Neutrophil (primary cell): Measurements from ENCODE around the gene VTI1A.

Experiments used
- H3K27ac ChIP-seq: fragments of 200-600 bp; sonication (generic); 2 replicates; pipeline ENCODE4 v1.5.1; 2016; ENCODE audit warnings: mild to moderate bottlenecking, moderate library complexity
- H3K27me3 ChIP-seq: fragments of 200-600 bp; sonication (generic); 2 replicates; pipeline ENCODE4 v1.6.0; 2016; ENCODE audit warnings: mild to moderate bottlenecking
- H3K36me3 ChIP-seq: fragments of 200-600 bp; sonication (generic); 2 replicates; pipeline ENCODE4 v1.5.1; 2017
- H3K4me1 ChIP-seq, 2 experiments: fragments of 200-600 bp in 1 of 2; sonication (generic) in 1 of 2; 1 replicate in 1 of 2; 2 replicates in 1 of 2; pipeline versions ENCODE4 v1.5.1 to v1.6.1; 2013 to 2016; ENCODE audit warnings: low read depth in 1 of 2, low read length in 1 of 2, mild to moderate bottlenecking in 1 of 2, moderate library complexity in 1 of 2; ENCODE audit not compliant: control insufficient read depth in 1 of 2, insufficient read depth in 1 of 2
- H3K4me3 ChIP-seq, 2 experiments: fragments of 200-600 bp in 1 of 2; sonication (generic) in 1 of 2; 1 replicate in 1 of 2; 2 replicates in 1 of 2; pipeline ENCODE4 v1.5.1; 2013 to 2016; ENCODE audit warnings: low read depth in 1 of 2, low read length in 1 of 2, mild to moderate bottlenecking in 1 of 2, moderate library complexity in 1 of 2
- H3K9me3 ChIP-seq: fragments of 200-600 bp; sonication (generic); 2 replicates; pipeline ENCODE4 v1.5.1; 2016
- TF ChIP-seq, protein P1 (sequence below): fragments of 200-600 bp; sonication (generic); IDR thresholded peaks from 2 replicates; pipeline ENCODE4 v1.5.1; 2016; ENCODE audit warnings: antibody characterized with exemption

Gene VTI1A

DNA sequence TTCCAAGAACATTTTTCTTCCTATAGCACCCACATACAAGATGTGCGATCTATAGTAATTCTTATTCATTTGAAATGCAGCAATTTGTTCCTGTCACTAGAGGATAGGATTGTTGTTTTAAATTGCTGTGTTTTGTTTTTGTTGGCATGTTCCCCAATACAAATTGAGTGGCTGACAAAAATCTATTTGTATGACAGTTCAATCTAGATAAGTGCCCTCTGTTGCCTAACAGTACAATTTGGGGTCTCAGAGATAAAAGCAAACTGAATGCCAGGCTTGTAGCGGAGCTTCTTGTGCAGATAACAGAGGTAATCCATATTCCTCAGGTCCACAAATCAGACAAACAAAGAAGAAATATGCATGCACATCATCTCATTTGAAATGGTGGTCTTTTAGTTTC lies 68.8 kb downstream of the VTI1A start:
- H3K9me3 ChIP-seq: no peaks in the 10 kb centered on the region
- no peak overlapping the region for H3K4me3 ChIP-seq
- no peaks in the 10 kb centered on the region for H3K4me1 ChIP-seq
- TF ChIP-seq, protein P1, sequence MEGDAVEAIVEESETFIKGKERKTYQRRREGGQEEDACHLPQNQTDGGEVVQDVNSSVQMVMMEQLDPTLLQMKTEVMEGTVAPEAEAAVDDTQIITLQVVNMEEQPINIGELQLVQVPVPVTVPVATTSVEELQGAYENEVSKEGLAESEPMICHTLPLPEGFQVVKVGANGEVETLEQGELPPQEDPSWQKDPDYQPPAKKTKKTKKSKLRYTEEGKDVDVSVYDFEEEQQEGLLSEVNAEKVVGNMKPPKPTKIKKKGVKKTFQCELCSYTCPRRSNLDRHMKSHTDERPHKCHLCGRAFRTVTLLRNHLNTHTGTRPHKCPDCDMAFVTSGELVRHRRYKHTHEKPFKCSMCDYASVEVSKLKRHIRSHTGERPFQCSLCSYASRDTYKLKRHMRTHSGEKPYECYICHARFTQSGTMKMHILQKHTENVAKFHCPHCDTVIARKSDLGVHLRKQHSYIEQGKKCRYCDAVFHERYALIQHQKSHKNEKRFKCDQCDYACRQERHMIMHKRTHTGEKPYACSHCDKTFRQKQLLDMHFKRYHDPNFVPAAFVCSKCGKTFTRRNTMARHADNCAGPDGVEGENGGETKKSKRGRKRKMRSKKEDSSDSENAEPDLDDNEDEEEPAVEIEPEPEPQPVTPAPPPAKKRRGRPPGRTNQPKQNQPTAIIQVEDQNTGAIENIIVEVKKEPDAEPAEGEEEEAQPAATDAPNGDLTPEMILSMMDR: no peak
- no peak overlapping the region for H3K27ac ChIP-seq
- no peaks in the 10 kb centered on the region for H3K27me3 ChIP-seq
- H3K36me3 ChIP-seq: no peaks in the 10 kb centered on the region

DNA sequence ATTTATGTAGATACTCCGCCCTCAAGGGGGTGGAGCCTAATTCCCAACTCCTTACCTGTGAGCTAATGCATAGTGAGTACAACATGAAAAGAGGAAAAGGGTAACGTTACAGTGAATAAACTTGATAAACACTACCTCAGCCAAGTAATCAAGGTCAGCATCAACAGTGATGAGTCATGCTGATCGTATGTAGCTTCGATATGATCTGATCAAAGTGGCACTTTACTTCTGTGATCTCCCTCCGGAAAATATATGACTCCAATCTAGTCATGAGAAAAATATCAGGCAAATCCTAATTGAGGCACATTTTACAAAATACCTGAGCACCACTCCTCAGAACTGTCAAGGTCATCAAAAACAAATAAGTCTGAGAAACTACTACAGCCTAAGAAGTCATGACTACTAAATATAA lies 70.4 kb downstream of the VTI1A start:
- no peaks in the 10 kb centered on the region for H3K4me1 ChIP-seq
- no peaks in the 10 kb centered on the region for H3K27me3 ChIP-seq
- TF ChIP-seq, protein P1: no peak
- no peak overlapping the region for H3K4me3 ChIP-seq
- H3K36me3 ChIP-seq: no peaks in the 10 kb centered on the region
- no peak overlapping the region for H3K27ac ChIP-seq
- H3K9me3 ChIP-seq: no peaks in the 10 kb centered on the region

DNA sequence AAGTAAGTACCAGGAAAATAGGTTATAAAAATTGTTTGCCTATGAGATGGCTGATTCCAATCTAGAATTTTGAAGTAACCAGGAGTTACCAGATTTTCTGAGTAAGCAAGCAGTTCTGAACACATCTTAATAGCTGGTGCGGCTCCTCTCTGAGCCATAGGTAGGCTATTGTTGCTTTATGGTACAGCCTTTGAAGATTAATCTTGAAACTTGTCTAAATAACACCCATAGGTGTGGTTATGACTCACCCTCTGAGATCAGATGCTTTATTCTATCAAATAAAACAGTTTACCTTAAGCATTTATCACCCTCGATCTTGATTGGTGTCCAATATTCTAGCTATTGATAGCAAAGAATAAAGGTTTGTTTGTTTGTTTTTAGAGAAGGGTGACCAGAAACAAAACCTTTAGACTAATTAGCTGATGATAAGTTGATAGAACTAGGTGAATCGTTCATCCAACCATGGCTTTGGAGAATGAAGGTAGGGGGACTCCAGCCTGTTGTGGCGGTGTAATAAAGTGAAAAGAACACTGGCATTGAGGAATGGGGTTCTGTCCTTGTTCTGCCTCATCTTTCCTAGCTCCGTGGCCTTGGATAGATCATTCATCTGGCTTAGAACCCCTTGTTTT lies 72.2 kb downstream of the VTI1A start:
- Histone ChIP-seq H3K27ac (no peak overlapping the region), H3K27me3 (no peaks in the 10 kb centered on the region), H3K4me1 (no peaks in the 10 kb centered on the region), H3K9me3 (no peaks in the 10 kb centered on the region), H3K4me3 (no peak overlapping the region), H3K36me3 (no peaks in the 10 kb centered on the region)
- TF ChIP-seq, protein P1: no peak

DNA sequence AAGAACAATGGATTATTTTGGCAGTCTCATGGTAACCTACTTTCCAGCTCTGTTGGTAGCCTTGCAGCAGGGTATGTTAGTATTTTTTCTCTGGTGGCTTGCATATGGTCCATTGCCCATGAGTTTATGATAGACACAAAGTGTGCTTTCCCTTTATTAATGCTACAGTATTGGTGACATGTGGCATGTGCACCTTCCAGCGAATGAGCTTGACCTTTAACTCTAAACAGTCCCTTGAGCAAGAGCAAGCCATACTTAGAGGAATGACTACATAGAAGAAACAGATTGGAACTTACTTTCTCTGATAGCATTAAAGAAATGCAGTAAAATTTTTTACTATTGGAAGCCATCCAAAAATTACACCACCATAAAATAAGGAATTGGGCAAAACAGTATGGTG lies 73.9 kb downstream of the VTI1A start:
- no peak overlapping the region for H3K4me3 ChIP-seq
- no peaks in the 10 kb centered on the region for H3K9me3 ChIP-seq
- no peaks in the 10 kb centered on the region for H3K4me1 ChIP-seq
- TF ChIP-seq, protein P1: no peak
- no peaks in the 10 kb centered on the region for H3K27me3 ChIP-seq
- H3K27ac ChIP-seq: no peak overlapping the region
- H3K36me3 ChIP-seq: no peaks in the 10 kb centered on the region

DNA sequence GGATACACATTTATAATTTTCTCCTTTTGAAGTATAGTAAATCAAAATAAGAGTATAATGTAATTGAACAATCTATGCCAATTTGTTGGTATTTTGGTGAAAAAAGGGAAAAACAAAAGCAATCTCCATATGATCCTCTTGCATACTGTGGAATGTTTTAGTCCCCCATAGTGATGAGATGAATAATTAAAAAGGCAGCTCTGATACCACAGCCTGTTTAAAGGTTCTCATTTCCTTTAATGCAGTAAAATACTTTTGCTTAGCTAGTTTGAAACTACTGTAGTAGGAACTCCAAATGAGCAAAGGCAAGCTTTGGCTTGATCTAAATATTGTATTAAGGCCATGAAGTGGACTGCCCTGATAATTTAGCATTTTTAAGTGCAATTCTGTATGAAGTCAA lies 77.6 kb downstream of the VTI1A start:
- no peaks in the 10 kb centered on the region for H3K27me3 ChIP-seq

More for the DNA sequence above, 77.6 kb downstream of the VTI1A start:
- TF ChIP-seq, protein P1: no peak
- no peaks in the 10 kb centered on the region for H3K9me3 ChIP-seq
- H3K36me3 ChIP-seq: peaks cover 3% of the 10 kb centered on the region
- H3K27ac ChIP-seq: no peak overlapping the region
- H3K4me1 ChIP-seq: no peaks in the 10 kb centered on the region
- H3K4me3 ChIP-seq: no peak overlapping the region
